DND-41 (cell line): Measurements from ENCODE around the gene SNX9.
"Not testable (repeated sequence)": the region's sequence is repeated elsewhere in the genome, so short reads cannot be mapped to it uniquely, and the experiment has no call there.

Source experiments
- ATAC-seq: fragments of 200-7000 bp; cut with Tn5 transposase; 3 replicates; pipeline ENCODE4 v1.9.1; 2021; ENCODE audit warnings: low read depth; ENCODE audit not compliant: insufficient read depth
- DNase-seq: peaks from one replicate; pipeline ENCODE4 v3.0.0-alpha.2; 2020
- H2AFZ ChIP-seq: 2 replicates; pipeline ENCODE4 v1.6.0; 2012; ENCODE audit warnings: low read depth, low read length
- H3K27ac ChIP-seq: 2 replicates; pipeline ENCODE4 v1.5.1; 2012; ENCODE audit warnings: low read length, inconsistent platforms
- H3K27me3 ChIP-seq: fragments of 200-600 bp; sonication (generic); 2 replicates; pipeline ENCODE4 v1.6.0; 2012; ENCODE audit warnings: low read length, mild to moderate bottlenecking, inconsistent platforms; ENCODE audit not compliant: insufficient read depth, poor library complexity
- H3K36me3 ChIP-seq: 2 replicates; pipeline ENCODE4 v1.5.1; 2012; ENCODE audit warnings: low read length, inconsistent platforms; ENCODE audit not compliant: insufficient read depth
- H3K4me1 ChIP-seq: 2 replicates; pipeline ENCODE4 v1.5.1; 2012; ENCODE audit warnings: mild to moderate bottlenecking, low read length; ENCODE audit not compliant: insufficient read depth
- H3K4me2 ChIP-seq: 2 replicates; pipeline ENCODE4 v1.6.0; 2012; ENCODE audit warnings: mild to moderate bottlenecking, moderate library complexity, low read length, inconsistent platforms; ENCODE audit not compliant: insufficient read depth
- H3K4me3 ChIP-seq, 2 experiments: fragments of 200-600 bp in 1 of 2; shearing (Covaris generic) in 1 of 2; 2 replicates each; pipeline ENCODE4 v1.5.1; 2012 to 2016; ENCODE audit warnings: inconsistent platforms in 2 of 2, low read length in 2 of 2, mild to moderate bottlenecking in 2 of 2, low read depth in 1 of 2, moderate library complexity in 1 of 2
- H3K79me2 ChIP-seq: 2 replicates; pipeline ENCODE4 v1.6.0; 2012; ENCODE audit warnings: low read length, inconsistent platforms; ENCODE audit not compliant: insufficient read depth
- H3K9ac ChIP-seq: 2 replicates; pipeline ENCODE4 v1.6.0; 2012; ENCODE audit warnings: low read depth, mild to moderate bottlenecking, inconsistent platforms, low read length, moderate library complexity
- H3K9me3 ChIP-seq: 2 replicates; pipeline ENCODE4 v1.5.1; 2012; ENCODE audit warnings: low read length, moderate library complexity, mild to moderate bottlenecking, inconsistent platforms; ENCODE audit not compliant: insufficient read depth, severe bottlenecking
- H4K20me1 ChIP-seq: 2 replicates; pipeline ENCODE4 v1.6.0; 2012; ENCODE audit warnings: low read length; ENCODE audit not compliant: insufficient read depth
- CTCF ChIP-seq: IDR thresholded peaks from 2 replicates; pipeline ENCODE4 v1.5.1; 2012; ENCODE audit warnings: borderline replicate concordance, low read length, moderate library complexity, mild to moderate bottlenecking; ENCODE audit not compliant: poor library complexity, severe bottlenecking; ENCODE audit errors: extremely low read depth
- EZH2 ChIP-seq: IDR thresholded peaks from 3 replicates; pipeline ENCODE4 v1.6.1; 2012; ENCODE audit warnings: borderline replicate concordance, low read depth, mild to moderate bottlenecking, moderate library complexity, low read length, inconsistent platforms; ENCODE audit not compliant: severe bottlenecking

SNX9 gene

GRCh38 chr6:157898640-157899039 is 75.6 kb downstream of the SNX9 start:
- H2AFZ ChIP-seq = no peak overlapping the region
- TF ChIP-seq CTCF (no peak), EZH2 (no peak)
- ATAC-seq = no peak

GRCh38 chr6:157900262-157900661 is 77.2 kb downstream of the SNX9 start:
- not testable (repeated sequence) for H3K9me3 ChIP-seq, H3K9ac ChIP-seq, H3K4me3 ChIP-seq, H3K36me3 ChIP-seq, H4K20me1 ChIP-seq, H3K27me3 ChIP-seq, H3K4me1 ChIP-seq, H3K27ac ChIP-seq, H3K4me2 ChIP-seq, H3K79me2 ChIP-seq, ATAC-seq, DNase-seq, H2AFZ ChIP-seq

More at GRCh38 chr6:157898640-157899039, 75.6 kb downstream of the SNX9 start:
- Histone ChIP-seq H3K27me3 (no peaks in the 10 kb centered on the region), H3K36me3 (no peaks in the 10 kb centered on the region), H3K79me2 (no peaks in the 10 kb centered on the region), H3K27ac (no peak overlapping the region), H3K4me3 (no peak overlapping the region), H3K9me3 (no peaks in the 10 kb centered on the region), H3K9ac (no peak overlapping the region), H3K4me1 (no peaks in the 10 kb centered on the region), H3K4me2 (no peak overlapping the region), H4K20me1 (no peaks in the 10 kb centered on the region)
- no peak for DNase-seq

GRCh38 chr6:157900751-157901150 is 77.7 kb downstream of the SNX9 start:
- H3K36me3 ChIP-seq, DNase-seq, H4K20me1 ChIP-seq, H3K4me1 ChIP-seq, H3K9me3 ChIP-seq, H3K4me3 ChIP-seq, H3K27me3 ChIP-seq, H3K79me2 ChIP-seq, H2AFZ ChIP-seq, H3K9ac ChIP-seq, H3K27ac ChIP-seq, ATAC-seq, H3K4me2 ChIP-seq: not testable (repeated sequence)

- Histone ChIP-seq H2AFZ (no peak overlapping the region), H3K4me3 (no peak overlapping the region), H3K4me2 (no peak overlapping the region), H3K4me1 (no peaks in the 10 kb centered on the region), H3K9me3 (no peaks in the 10 kb centered on the region), H4K20me1 (no peaks in the 10 kb centered on the region), H3K27me3 (no peaks in the 10 kb centered on the region), H3K79me2 (no peaks in the 10 kb centered on the region), H3K27ac (no peak overlapping the region), H3K9ac (no peak overlapping the region), H3K36me3 (no peaks in the 10 kb centered on the region)
- no peak for TF ChIP-seq EZH2
- TF ChIP-seq CTCF = no peak
- DNase-seq (no peak), ATAC-seq (no peak)
Observed at GRCh38 chr6:157904999-157905398, 82.0 kb downstream of the SNX9 start.
